Loucy (cell line): ENCODE data around the gene INSIG2.

Experiments used
- CTCF ChIP-seq: fragments of 200-600 bp; sonication (generic); conservative IDR thresholded peaks from 2 replicates; pipeline ENCODE4 v1.5.1; 2014; ENCODE audit warnings: mild to moderate bottlenecking, antibody characterized with exemption, low read length
- EZH2phosphoT487 ChIP-seq: fragments of 200-600 bp; IDR thresholded peaks from 2 replicates; pipeline ENCODE4 v1.6.1; 2018; ENCODE audit warnings: antibody characterized with exemption, mild to moderate bottlenecking, moderate library complexity, borderline replicate concordance

GRCh38 chr2:118054213-118055008 is 33.9 kb upstream of the INSIG2 start:
- no peak for TF ChIP-seq CTCF
- TF ChIP-seq EZH2phosphoT487: no peak
